ENCODE measurements around the gene MIGA1. TPM values are rescaled to one million over a fixed set of nuclear protein-coding genes. Genes with fewer than 3 reads are reported as not detected.
A peak's percentile ranks its signal among the peaks of the same experiment; 100 is the strongest.

Gene MIGA1
- total and polyA plus RNA-seq, 2 of the 13 experiments (the other 11 are each of a cell fraction or from before 2014, with no cell fraction given) = 3.8 to 6.6 TPM

- TF ChIP-seq ZBTB26 (CRISPR knock-in tag; IDR thresholded peaks at IDR 0.05; ENCODE audit: borderline replicate concordance) (peak; percentile 82), AFF4 (CRISPR knock-in tag; IDR thresholded peaks at IDR 0.05) (no peak), ZNF644 (CRISPR knock-in tag; IDR thresholded peaks at IDR 0.05; ENCODE audit: low read depth) (no peak), ZNF207 (IDR thresholded peaks at IDR 0.05; ENCODE audit: borderline replicate concordance) (no peak), SP4 (CRISPR knock-in tag; IDR thresholded peaks at IDR 0.05) (peak; percentile 84), ZNF615 (CRISPR knock-in tag; IDR thresholded peaks at IDR 0.05; ENCODE audit: borderline replicate concordance) (no peak), ZMAT5 (CRISPR knock-in tag; IDR thresholded peaks at IDR 0.05; ENCODE audit: borderline replicate concordance, low read depth) (no peak), GABPA (IDR thresholded peaks at IDR 0.05; ENCODE audit: low read depth, low read length) (peak; percentile 84), GABPA (CRISPR knock-in tag; IDR thresholded peaks at IDR 0.05; ENCODE audit: low read depth) (peak; percentile 89), KDM6A (CRISPR knock-in tag; IDR thresholded peaks at IDR 0.05; ENCODE audit: low read depth) (no peak), ZNF570 (CRISPR knock-in tag; IDR thresholded peaks at IDR 0.05; ENCODE audit: borderline replicate concordance) (0 out of 2 replicates have a peak, but pooled peaks have one; percentile 74), FOXP4 (CRISPR knock-in tag; IDR thresholded peaks at IDR 0.05) (0 out of 2 replicates have a peak, but pooled peaks have one; percentile 28), JARID2 (CRISPR knock-in tag; IDR thresholded peaks at IDR 0.05; ENCODE audit: insufficient replicate concordance) (no peak), YEATS2 (CRISPR knock-in tag; IDR thresholded peaks at IDR 0.05; ENCODE audit: borderline replicate concordance) (peak; percentile 64; the same call in 1 of the 2 replicates), STAT6 (CRISPR knock-in tag; IDR thresholded peaks at IDR 0.05; ENCODE audit: borderline replicate concordance) (0 out of 2 replicates have a peak, but pooled peaks have one; percentile 55)
Observed at GRCh38 chr1:77759071-77760028, 20.1 kb upstream of the MIGA1 start, which contains the start of gene USP33 (continued).

Measured in HepG2 (cell line).